Measurements from ENCODE around the gene ANXA6.
A peak's percentile ranks its signal among the peaks of the same experiment; 100 is the strongest.

The ANXA6 gene

GRCh38 chr5:151127926-151128325 is 29.7 kb downstream of the ANXA6 start:
- TF ChIP-seq ZC3H10 (CRISPR knock-in tag; IDR thresholded peaks at IDR 0.05): no peak
- TF ChIP-seq TSHZ2 (CRISPR knock-in tag; IDR thresholded peaks at IDR 0.05): no peak
- no peak for TF ChIP-seq ZNF565 (CRISPR knock-in tag; conservative IDR thresholded peaks at IDR 0.05; ENCODE audit: low read depth)
- no peak for TF ChIP-seq BACH2 (CRISPR knock-in tag; IDR thresholded peaks at IDR 0.05; ENCODE audit: borderline replicate concordance)
- TF ChIP-seq ARNTL (CRISPR knock-in tag; IDR thresholded peaks at IDR 0.05; ENCODE audit: borderline replicate concordance, low read depth): no peak
- TF ChIP-seq CSDC2 (CRISPR knock-in tag; IDR thresholded peaks at IDR 0.05): no peak
- TF ChIP-seq GLIS3 (CRISPR knock-in tag; IDR thresholded peaks at IDR 0.05): no peak
- no peak for TF ChIP-seq TOX (CRISPR knock-in tag; IDR thresholded peaks at IDR 0.05; ENCODE audit: borderline replicate concordance)
- TF ChIP-seq OSR1 (CRISPR knock-in tag; IDR thresholded peaks at IDR 0.05): no peak
- no peak for TF ChIP-seq ZNF70 (CRISPR knock-in tag; IDR thresholded peaks at IDR 0.05)
- TF ChIP-seq ZFP30 (CRISPR knock-in tag; IDR thresholded peaks at IDR 0.05): no peak
- no peak for TF ChIP-seq ESRRG (CRISPR knock-in tag; IDR thresholded peaks at IDR 0.05)
- TF ChIP-seq ISL1 (CRISPR knock-in tag; IDR thresholded peaks at IDR 0.05): no peak
- no peak for TF ChIP-seq TCF4 (CRISPR knock-in tag; IDR thresholded peaks at IDR 0.05; ENCODE audit: borderline replicate concordance)
- TF ChIP-seq ZFP3 (CRISPR knock-in tag; IDR thresholded peaks at IDR 0.05): no peak
- TF ChIP-seq SNAI2 (CRISPR knock-in tag; IDR thresholded peaks at IDR 0.05): no peak
- TF ChIP-seq RARB (CRISPR knock-in tag; IDR thresholded peaks at IDR 0.05): no peak
- TF ChIP-seq POU6F1 (CRISPR knock-in tag; IDR thresholded peaks at IDR 0.05; ENCODE audit: borderline replicate concordance, low read depth): no peak

GRCh38 chr5:151126199-151126645 is 31.4 kb downstream of the ANXA6 start:
- peak; percentile 87 for ATAC-seq
- TF ChIP-seq ISL1 (CRISPR knock-in tag; IDR thresholded peaks at IDR 0.05): no peak
- TF ChIP-seq CSDC2 (CRISPR knock-in tag; IDR thresholded peaks at IDR 0.05): no peak
- no peak for TF ChIP-seq OSR1 (CRISPR knock-in tag; IDR thresholded peaks at IDR 0.05)
- TF ChIP-seq CREB5 (CRISPR knock-in tag; IDR thresholded peaks at IDR 0.05; ENCODE audit: low read depth): no peak
- no peak for TF ChIP-seq POU6F1 (CRISPR knock-in tag; IDR thresholded peaks at IDR 0.05; ENCODE audit: borderline replicate concordance, low read depth)
- TF ChIP-seq ZFP30 (CRISPR knock-in tag; IDR thresholded peaks at IDR 0.05): no peak
- TF ChIP-seq ZNF565 (CRISPR knock-in tag; conservative IDR thresholded peaks at IDR 0.05; ENCODE audit: low read depth): no peak
- TF ChIP-seq TSHZ2 (CRISPR knock-in tag; IDR thresholded peaks at IDR 0.05): no peak
- TF ChIP-seq PPARA (CRISPR knock-in tag; IDR thresholded peaks at IDR 0.05; ENCODE audit: borderline replicate concordance): no peak
- TF ChIP-seq ZNF70 (CRISPR knock-in tag; IDR thresholded peaks at IDR 0.05): no peak
- TF ChIP-seq ARNTL (CRISPR knock-in tag; IDR thresholded peaks at IDR 0.05; ENCODE audit: borderline replicate concordance, low read depth): no peak
- TF ChIP-seq RARB (CRISPR knock-in tag; IDR thresholded peaks at IDR 0.05): no peak
- no peak for TF ChIP-seq ZNF8 (CRISPR knock-in tag; IDR thresholded peaks at IDR 0.05)
- TF ChIP-seq SNAI2 (CRISPR knock-in tag; IDR thresholded peaks at IDR 0.05): no peak
- no peak for TF ChIP-seq CSRNP3 (CRISPR knock-in tag; IDR thresholded peaks at IDR 0.05)

More at GRCh38 chr5:151127926-151128325, 29.7 kb downstream of the ANXA6 start:
- ATAC-seq: no peak

Measured in SK-N-SH treated with all-trans-retinoic acid at 6 μM for 48 hours (cell line).